ENCODE measurements around the gene FADS3. TPM values are rescaled to one million over a fixed set of nuclear protein-coding genes. Genes with fewer than 3 reads are reported as not detected.
A peak's percentile ranks its signal among the peaks of the same experiment; 100 is the strongest.

Gene FADS3
- total and polyA plus RNA-seq, 2 of the 13 experiments (the other 11 are each of a cell fraction or from before 2014, with no cell fraction given): 13.4 to 23.2 TPM

DNA sequence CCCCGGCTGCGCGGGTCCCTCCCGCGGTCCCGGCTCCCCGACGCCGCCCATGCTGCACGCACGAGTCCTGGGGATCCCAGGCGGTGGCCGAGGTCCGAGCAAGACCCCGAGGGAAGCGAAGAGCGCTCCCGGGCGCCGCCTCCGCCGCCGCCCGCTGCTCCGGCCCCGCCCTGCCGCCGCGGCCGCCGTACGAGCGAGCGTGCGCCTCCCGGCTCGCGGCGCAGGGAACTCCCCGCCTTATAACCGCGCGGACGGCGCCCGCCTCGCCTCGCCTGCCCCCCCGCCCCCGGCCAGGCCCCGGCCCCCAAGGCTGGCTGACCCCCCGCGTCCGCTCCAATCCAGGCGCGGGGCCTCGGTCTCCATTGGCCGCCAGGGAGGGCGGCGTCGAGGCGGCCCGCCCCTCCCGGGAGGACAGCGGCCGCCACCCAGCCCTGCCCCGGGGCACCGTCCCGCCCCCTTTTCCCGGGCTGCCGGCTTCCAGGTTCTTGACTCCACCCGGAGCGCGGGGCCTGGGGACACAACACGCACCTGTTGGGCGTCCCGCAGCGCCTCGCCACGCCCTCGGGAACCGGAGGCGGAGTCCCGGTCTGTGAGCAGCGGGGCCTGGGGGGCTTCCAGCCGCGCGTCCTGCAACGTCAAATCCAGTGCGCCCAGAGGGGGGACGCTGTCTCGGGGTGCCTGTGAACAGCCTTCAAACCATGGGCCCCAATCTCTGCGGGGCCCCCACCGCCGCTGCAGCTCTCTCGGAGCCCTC, at the start of gene FADS3 (continued):
- no peak for TF ChIP-seq ZNF761 (CRISPR knock-in tag; conservative IDR thresholded peaks at IDR 0.05)
- no peak for TF ChIP-seq MIXL1 (CRISPR knock-in tag; IDR thresholded peaks at IDR 0.05)
- no peak; the same call in 1 of the 2 replicates for TF ChIP-seq ARID4A (CRISPR knock-in tag; IDR thresholded peaks at IDR 0.05; ENCODE audit: borderline replicate concordance)
- no peak for TF ChIP-seq ZBTB2 (CRISPR knock-in tag; IDR thresholded peaks at IDR 0.05; ENCODE audit: low read depth)
- TF ChIP-seq ZNF281 (CRISPR knock-in tag; IDR thresholded peaks at IDR 0.05; ENCODE audit: borderline replicate concordance): no peak
- TF ChIP-seq KLF11 (CRISPR knock-in tag; IDR thresholded peaks at IDR 0.05): no peak
- TF ChIP-seq ZNF343 (CRISPR knock-in tag; IDR thresholded peaks at IDR 0.05): no peak
- no peak for TF ChIP-seq TCF12 (IDR thresholded peaks at IDR 0.05)
- TF ChIP-seq TCF12 (CRISPR knock-in tag; IDR thresholded peaks at IDR 0.05): 0 out of 2 replicates have a peak, but pooled peaks have one; percentile 9
- peak; percentile 42 for TF ChIP-seq NFYB (CRISPR knock-in tag; IDR thresholded peaks at IDR 0.05)
- no peak for TF ChIP-seq ZNF263 (CRISPR knock-in tag; IDR thresholded peaks at IDR 0.05)
- 0 out of 2 replicates have a peak, but pooled peaks have one; percentile 35 for TF ChIP-seq SMAD9 (CRISPR knock-in tag; IDR thresholded peaks at IDR 0.05)
- no peak for TF ChIP-seq ZSCAN30 (CRISPR knock-in tag; IDR thresholded peaks at IDR 0.05)
- TF ChIP-seq, protein P1, sequence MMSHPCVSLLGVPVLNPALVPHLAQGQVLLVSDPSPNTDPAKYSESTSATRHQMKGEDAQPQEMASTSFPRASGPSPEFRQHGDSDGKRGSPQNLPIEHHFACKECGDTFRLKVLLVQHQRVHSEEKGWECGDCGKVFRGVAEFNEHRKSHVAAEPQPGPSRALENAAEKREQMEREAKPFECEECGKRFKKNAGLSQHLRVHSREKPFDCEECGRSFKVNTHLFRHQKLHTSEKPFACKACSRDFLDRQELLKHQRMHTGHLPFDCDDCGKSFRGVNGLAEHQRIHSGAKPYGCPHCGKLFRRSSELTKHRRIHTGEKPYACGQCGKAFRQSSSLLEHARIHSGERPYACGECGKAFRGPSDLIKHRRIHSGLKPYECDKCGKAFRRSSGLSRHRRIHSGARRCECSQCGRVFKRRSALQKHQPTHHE (CRISPR knock-in tag; IDR thresholded peaks at IDR 0.05; ENCODE audit: borderline replicate concordance): no peak
- no peak for TF ChIP-seq ZNF256 (CRISPR knock-in tag; conservative IDR thresholded peaks at IDR 0.05)
- TF ChIP-seq, protein P2, sequence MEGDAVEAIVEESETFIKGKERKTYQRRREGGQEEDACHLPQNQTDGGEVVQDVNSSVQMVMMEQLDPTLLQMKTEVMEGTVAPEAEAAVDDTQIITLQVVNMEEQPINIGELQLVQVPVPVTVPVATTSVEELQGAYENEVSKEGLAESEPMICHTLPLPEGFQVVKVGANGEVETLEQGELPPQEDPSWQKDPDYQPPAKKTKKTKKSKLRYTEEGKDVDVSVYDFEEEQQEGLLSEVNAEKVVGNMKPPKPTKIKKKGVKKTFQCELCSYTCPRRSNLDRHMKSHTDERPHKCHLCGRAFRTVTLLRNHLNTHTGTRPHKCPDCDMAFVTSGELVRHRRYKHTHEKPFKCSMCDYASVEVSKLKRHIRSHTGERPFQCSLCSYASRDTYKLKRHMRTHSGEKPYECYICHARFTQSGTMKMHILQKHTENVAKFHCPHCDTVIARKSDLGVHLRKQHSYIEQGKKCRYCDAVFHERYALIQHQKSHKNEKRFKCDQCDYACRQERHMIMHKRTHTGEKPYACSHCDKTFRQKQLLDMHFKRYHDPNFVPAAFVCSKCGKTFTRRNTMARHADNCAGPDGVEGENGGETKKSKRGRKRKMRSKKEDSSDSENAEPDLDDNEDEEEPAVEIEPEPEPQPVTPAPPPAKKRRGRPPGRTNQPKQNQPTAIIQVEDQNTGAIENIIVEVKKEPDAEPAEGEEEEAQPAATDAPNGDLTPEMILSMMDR (CRISPR knock-in tag; IDR thresholded peaks at IDR 0.05): 0 out of 2 replicates have a peak, but pooled peaks have one; percentile 18
- no peak for TF ChIP-seq NFATC3 (CRISPR knock-in tag; IDR thresholded peaks at IDR 0.05)
- 0 out of 2 replicates have a peak, but pooled peaks have one; percentile 38 for TF ChIP-seq ZBTB7B (CRISPR knock-in tag; IDR thresholded peaks at IDR 0.05)
- no peak for TF ChIP-seq SMC3 (IDR thresholded peaks at IDR 0.05; ENCODE audit: low read length)
